Mucosa of gallbladder (tissue), 1 donor: ENCODE data around the gene RENBP. TPM values are rescaled to one million over a fixed set of nuclear protein-coding genes. Genes with fewer than 3 reads are reported as not detected.
A peak's percentile ranks its signal among the peaks of the same experiment; 100 is the strongest.

Source experiments
- DNase-seq: peaks from one replicate; pipeline ENCODE4 v3.0.0-alpha.2; 2020; ENCODE audit warnings: low spot score
- total RNA-seq: library from RNA; stranded (reverse); gene quantifications from one replicate; pipeline ENCODE4 v1.2.1, GENCODE V29; 2021
- donor health status: DM: no; HTN: no; CAD: no.

The RENBP gene
- total RNA-seq, 1 donor from 2014 or later, result 19.5 TPM

GRCh38 chrX:153920546-153920945, 23.9 kb downstream of the RENBP start:
- no peak for DNase-seq

DNA sequence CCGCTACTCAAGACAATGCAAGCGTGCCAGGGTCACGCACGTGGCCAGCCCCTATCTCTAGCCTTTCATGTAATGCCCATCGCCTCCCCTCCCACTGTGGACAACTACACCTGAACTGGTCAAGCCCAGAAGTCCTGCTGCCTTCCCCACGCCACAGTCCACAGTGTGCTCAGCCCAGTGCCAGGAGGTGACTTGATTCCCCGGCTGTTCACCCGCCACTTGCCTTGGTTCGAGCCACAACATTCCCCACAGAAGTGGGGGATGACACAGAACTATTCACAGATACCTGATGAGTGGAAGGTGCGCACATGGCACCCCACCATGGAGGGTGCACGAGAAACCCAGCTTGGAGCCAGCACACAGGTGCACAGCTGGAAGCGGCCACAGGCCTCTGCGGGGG, 25.2 kb downstream of the RENBP start:
- no peak for DNase-seq

- no peak for DNase-seq
Measured at GRCh38 chrX:153917869-153918268, 26.6 kb downstream of the RENBP start.

DNA sequence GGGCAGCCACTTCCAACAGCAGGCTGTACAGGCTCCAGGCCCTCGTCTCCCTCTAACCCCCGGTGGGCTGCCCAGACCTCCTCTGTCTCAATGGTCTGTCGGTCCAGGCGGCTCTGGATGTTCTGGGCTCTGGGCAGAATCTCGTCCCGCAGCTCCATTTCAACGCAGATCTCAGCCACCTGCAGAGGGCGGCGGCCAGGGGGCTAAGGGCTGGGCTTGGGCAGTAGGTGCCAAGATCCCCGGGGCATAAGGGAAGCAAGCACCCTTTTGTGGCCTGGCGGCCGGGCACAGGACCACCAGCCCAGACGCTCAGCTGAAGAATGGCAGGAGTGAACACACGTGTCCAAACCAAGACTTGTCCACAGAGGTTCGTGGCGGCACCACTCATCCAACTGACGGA, 30.7 kb downstream of the RENBP start:
- no peak for DNase-seq

- DNase-seq, result no peak
Measured at GRCh38 chrX:153913211-153913610, 31.2 kb downstream of the RENBP start.

- DNase-seq, result no peak
Measured at GRCh38 chrX:153911798-153912197, 32.6 kb downstream of the RENBP start.

DNA sequence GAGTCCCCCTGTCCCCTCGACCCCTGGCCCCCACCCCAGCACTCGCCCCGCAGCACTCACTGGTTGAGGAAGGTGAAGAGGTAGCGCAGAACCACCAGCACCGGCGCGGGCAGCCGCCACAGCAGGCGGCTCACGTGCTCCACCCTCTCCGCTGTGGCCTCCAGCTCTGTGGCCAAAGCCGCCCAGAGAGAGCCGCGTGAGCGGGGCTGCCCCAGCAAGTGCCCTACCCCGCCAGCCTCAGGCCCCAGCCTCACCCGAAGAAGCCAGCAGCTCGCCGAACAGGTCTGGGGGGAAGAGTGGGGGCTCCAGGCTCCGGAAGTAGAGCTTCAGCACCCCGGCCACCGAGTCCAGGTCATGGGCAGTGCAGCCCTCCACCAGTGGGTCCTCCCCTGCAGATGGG, 34.0 kb downstream of the RENBP start:
- DNase-seq, result no peak

DNA sequence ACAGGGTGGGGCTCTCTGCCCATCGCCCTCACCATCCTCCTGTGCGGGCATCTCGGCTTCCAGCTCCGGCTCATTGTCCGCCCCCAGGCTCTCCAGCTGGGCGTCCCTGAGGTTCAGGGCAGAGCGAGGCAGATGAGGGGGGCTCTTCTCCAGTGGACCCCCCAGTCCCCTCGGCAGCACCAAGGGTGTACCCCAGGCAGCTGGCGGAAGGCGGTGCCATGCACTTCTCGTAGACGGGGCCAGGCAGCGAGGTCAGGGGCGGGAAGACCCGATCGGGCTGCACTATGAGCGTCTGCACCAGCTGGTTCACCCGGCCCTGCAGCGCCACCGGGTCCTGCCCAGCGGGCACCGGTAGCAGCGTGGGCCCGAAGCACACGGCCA, 34.5 kb downstream of the RENBP start:
- no peak for DNase-seq

DNA sequence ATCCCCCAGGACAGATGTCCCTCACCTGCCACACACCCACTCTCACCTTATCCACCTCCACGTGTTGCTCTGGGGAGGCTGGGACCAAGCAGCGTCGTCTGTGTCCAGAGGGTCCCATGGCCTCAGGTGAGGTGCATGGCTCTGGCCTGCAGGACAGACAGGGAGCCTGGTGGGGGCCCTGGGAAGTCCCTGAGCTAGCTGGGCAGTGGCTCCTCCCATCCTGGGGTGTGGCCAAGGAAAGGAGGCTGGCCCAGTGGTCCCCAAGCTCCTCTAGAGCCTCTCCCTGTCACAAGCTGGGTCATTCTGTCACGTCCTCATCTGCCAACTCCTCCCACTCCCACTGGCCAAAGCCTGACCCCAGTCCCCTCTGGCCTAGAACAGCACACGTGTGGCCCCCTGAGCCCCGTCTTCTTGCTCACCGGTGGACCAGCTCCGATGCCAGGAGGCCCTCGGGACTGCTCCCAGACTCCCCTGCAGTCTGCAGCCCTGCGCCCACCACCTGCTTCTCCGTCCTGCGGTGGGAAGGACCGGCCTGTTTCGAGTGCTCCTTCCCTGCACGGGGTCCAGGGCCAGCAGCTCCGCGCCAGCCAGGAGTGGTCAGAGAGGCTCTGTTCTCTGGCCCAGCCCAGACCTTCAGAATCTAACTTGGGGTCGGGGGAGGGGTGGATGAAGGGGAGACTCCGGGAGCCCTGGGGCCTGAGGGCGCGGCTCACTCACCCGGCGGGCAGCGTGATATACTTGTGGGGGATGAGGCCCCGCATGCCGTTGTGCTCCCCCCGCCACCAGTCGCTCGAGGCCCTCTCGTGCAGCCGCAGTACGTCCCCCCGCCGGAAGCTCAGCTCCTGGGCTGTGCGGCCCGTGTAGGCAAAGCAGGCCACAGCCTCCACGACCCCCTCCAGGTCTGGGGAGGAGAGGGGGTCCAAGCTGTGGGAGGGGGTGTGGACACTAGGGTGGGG, 35.1 kb downstream of the RENBP start:
- DNase-seq, result no peak

- DNase-seq, result no peak
Measured at GRCh38 chrX:153908219-153908860, 36.1 kb downstream of the RENBP start.

DNA sequence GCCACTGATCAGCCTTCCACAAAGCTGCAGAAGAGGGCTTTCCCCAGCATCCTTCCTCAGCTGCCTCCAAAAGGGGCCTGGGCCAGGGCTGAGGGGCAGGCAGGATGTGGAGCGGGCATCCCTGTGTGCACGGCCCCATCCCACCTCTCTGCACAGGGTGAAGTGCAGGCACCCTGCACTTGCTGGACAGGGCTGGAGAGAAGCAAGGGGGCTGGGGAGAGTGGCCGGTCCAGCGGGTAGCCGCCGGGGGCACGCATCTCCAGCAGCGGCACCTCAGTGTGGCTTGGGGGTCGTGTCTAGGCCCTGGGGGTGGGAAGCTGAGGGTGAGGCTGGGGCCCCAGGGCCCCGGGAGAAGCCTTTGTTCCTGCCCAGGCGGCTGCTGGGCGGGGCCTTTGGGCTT, 37.0 kb downstream of the RENBP start:
- DNase-seq, result no peak

GRCh38 chrX:153906126-153906917, 38.1 kb downstream of the RENBP start:
- DNase-seq, result no peak

DNA sequence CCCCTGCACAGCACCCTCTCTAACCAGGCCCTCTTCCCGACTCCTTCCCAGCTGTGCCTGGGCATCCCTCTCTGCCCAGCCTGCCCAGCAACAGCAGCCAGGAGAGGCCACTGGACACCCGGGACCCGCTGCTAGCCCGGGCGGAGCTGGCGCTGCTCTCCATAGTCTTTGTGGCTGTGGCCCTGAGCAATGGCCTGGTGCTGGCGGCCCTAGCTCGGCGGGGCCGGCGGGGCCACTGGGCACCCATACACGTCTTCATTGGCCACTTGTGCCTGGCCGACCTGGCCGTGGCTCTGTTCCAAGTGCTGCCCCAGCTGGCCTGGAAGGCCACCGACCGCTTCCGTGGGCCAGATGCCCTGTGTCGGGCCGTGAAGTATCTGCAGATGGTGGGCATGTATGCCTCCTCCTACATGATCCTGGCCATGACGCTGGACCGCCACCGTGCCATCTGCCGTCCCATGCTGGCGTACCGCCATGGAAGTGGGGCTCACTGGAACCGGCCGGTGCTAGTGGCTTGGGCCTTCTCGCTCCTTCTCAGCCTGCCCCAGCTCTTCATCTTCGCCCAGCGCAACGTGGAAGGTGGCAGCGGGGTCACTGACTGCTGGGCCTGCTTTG, 38.9 kb downstream of the RENBP start:
- DNase-seq, result no peak

DNA sequence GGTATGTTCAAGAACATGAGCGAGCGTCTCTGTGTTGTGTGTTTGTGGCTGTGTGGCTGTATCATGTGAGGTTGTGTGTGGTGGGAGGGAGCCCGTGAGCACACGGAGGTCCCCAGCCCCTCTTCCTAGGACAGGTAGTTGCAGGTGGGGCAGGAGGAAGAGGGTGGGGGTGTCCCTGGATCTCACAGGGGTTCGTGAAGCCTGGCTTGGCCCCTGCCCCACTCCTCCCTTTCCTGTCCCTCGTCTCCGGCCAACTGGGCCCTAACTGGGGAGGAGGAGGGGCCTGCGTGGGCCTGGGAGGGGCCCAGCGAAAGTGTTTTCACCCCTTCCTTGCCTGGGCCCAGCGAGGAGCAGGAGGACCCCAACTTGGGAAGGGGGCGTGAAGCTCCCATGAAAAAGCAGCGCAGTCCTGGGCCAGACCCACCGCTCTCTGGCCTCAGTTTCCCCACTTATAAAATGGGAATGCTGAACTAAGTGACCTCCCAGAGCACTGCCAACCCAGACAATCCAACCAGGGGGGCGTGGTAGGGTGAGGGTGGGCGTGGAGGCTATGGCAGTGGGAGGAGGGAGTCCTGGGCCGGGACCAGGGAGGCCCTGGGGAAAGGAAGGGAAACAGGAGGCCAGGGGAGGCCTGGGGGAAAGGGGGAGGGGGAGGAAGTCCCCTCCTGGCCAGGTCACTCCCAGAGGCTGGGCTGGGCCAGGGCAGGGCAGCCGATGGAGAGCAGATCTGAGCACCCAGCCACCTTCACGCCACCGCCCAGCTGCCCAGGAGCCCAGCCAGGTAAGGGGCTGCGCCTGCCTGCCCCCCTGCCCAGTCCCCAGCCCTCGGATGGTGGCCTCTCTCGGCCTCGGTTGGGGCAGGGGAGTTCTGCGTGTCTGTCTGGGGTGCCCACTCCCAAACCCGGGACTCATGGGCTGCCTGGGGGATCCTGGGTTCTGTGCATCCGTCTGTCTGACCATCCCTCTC, 40.2 kb downstream of the RENBP start, which contains the start of gene AVPR2:
AVPR2 (plus strand) TSS at position 683 of the 967 bp plus-strand sequence. CDS start 473 bp downstream, outside the sequence.
- DNase-seq, result no peak

DNA sequence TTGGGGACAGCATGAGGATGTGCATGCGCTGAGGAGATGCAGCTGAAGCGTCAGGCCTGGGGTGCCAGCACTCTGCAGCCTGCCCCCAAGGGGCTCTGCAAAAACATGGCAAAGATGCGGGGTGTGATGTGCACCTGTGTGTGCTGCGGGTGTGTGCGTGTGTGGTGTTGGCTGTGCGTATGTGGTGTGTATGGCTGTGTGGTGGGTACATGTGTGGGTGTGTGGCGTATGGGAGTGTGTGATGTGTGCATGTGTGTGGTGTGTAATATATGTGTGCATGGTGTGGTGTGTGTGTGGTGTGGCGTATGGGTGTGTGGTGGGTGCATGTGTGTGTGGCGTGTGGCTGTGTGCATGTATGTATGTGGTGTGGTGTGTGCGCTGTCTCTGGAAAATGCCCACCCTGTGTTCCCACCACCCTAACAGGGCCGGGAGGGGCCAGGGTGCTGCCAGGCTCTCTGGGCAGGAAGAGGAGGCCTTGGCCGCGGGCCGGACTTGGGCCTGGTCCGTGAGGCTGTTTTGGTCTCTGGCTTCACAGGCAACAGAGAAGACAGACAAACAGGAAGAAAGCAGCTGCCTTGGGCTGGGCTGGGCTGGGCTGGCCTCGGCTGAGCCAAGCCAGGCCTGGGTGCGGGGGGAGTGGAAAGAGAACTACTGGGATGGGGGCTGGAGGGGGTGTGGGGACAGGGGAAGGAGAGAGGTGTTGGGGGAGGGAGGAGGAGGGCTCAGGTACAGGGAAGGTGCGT, 41.0 kb downstream of the RENBP start:
- no peak for DNase-seq

- no peak for DNase-seq
Measured at GRCh38 chrX:153902385-153902784, 42.1 kb downstream of the RENBP start.

DNA sequence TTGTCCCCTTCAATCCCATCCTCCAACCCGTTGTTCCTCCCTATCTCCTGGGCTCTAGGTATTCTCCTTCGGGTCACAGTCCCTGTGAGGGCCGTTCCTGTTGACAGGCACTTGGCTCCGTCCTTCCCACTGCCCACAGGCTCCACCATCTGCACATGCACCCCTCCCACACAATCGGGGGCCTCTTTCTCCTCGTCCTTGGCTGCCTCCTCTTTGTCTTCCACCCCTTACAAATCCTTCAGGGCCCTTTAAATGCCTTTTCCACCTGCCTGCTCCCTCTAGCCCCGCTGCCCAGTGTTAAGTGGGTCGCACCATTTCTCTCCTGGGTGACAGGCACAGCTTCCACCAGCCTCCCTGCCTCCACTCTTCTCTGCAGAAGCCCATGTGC, 42.7 kb downstream of the RENBP start:
- DNase-seq, result no peak

- DNase-seq, result peak; percentile 28
Measured at GRCh38 chrX:153900831-153901752, 43.4 kb downstream of the RENBP start.

- DNase-seq, result no peak
Measured at GRCh38 chrX:153897899-153898298, 46.5 kb downstream of the RENBP start.
